ENCODE results near the gene DYNC2I2.
A peak's percentile ranks its signal among the peaks of the same experiment; 100 is the strongest.
"Not testable (repeated sequence)": the region's sequence is repeated elsewhere in the genome, so short reads cannot be mapped to it uniquely, and the experiment has no call there.

The DYNC2I2 gene

DNA sequence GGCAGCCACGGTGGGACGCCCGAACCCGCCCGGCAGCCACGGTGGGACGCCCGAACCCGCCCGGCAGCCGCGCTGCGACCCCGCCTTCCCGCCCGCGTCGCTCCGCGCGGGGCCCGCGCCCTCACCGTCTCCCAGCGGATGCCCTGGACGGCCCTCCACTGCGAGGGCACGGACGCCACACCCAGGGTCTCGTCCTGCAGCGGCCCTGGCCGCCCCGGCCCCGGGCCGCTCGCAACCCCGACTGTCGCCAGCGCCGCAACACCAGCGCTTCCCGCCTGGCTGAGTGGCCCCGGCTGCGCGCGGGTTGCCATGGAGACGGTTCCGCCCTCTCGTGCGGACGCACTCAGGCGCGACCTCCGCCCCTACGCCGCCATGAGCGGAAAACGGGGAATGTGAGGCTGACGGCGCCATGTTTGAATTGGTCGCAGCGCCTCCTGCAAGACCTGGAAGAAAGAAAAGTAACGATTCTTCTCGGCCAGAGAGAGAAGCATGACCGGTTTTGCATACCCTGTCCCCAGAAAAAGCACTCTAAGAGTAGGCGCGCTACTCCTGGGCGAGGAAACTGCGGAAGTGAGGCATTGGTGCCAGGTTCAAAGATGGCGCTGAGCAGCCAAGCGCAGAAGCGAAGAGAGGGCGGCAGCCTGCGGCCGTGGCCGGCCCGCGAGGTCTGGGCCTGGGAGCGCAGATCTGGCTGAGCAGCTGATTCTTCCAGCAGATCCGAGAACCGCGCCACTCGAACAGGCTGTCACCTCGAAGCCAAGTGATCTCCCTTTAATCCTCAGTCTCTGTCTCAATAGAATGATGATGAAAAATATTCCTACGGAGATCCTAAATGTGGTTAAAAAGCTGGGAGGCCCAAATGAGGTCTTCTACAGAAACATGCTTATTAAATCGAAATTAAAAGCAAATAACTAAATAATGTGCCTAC lies at the start of gene DYNC2I2:
Gene DYNC2I2, minus strand, starts transcription at position 432 of the 928 bp plus-strand sequence. Its CDS starts 121 bp downstream, at position 311.
- DNase-seq (ENCODE audit: low read depth in 4 of 4, low spot score in 1 of 4): peak; percentile 90 to 97 (median 94)

DNA sequence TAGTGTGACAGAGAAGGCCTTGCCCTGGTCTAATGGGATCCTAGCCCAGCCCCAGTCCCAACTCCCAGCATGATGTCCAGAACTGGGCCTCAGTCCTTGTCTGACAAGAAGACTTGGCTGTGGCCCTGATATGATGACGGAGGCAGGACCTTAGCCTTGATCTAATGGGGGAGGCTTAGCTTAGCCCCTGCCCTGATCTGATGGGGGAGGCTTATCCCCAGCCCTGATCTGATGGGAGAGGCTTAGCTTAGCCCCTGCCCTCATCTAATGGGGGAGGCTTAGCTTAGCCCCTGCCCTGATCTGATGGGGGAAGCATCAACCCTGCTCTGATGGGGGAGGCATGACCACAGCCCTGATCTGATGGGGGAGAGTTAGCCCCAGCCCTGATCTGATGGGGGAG lies 49.4 kb upstream of the DYNC2I2 start:
- no peak for DNase-seq (ENCODE audit: low read depth in 4 of 4, low spot score in 1 of 4)

DNA sequence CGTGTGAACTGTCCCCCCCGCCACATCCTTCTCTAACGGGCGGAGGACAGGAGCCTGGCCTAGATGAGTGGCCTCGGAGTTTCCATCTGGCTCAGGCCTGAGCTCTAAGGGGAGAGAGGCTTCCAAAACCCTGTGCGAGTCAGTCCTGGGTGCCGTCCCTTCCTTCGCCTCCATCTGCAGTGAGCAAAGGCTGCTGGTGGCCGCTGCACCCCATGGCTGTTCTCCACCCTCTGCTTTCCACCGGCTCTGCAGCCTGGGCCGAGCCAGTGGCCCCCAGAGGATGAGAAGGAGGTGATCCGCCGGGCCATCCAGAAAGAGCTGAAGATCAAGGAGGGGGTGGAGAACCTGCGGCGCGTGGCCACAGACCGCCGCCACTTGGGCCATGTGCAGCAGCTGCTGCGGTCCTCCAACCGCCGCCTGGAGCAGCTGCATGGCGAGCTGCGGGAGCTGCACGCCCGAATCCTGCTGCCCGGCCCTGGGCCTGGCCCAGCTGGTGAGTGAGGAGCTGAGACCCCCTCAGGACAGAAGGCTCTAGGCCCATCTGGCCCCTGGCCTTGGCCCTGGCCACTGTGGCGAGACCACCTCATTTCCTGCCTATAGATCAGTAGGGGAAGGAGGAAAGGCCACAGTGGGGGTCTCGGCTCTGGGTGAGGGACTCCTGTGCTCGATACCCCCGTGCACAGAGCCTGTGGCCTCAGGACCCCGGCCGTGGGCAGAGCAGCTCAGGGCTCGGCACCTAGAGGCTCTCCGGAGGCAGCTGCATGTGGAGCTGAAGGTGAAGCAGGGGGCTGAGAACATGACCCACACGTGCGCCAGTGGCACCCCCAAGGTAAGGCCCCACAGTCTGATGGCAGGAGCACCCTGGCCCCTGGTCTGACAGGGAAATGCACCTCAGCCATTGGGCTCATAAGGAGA lies 48.7 kb upstream of the DYNC2I2 start:
- DNase-seq (ENCODE audit: low read depth in 4 of 4, low spot score in 1 of 4): no peak

DNA sequence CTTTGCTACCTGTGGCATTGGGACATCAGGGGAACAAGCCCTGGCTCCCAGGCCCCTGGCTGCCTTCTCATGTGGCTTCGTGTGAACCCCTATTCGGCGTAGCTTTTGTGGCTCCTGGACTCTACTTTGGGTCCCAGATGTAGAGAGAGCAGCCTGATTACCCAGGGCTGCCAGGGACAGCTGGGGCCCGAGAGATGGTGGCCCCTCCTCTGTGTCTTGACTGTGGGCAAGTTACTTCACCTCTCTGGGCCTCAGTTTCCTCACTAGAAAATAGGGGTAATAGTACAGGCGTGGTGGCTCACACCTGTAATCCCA lies 47.7 kb upstream of the DYNC2I2 start:
- DNase-seq (ENCODE audit: low read depth in 4 of 4, low spot score in 1 of 4): no peak

DNA sequence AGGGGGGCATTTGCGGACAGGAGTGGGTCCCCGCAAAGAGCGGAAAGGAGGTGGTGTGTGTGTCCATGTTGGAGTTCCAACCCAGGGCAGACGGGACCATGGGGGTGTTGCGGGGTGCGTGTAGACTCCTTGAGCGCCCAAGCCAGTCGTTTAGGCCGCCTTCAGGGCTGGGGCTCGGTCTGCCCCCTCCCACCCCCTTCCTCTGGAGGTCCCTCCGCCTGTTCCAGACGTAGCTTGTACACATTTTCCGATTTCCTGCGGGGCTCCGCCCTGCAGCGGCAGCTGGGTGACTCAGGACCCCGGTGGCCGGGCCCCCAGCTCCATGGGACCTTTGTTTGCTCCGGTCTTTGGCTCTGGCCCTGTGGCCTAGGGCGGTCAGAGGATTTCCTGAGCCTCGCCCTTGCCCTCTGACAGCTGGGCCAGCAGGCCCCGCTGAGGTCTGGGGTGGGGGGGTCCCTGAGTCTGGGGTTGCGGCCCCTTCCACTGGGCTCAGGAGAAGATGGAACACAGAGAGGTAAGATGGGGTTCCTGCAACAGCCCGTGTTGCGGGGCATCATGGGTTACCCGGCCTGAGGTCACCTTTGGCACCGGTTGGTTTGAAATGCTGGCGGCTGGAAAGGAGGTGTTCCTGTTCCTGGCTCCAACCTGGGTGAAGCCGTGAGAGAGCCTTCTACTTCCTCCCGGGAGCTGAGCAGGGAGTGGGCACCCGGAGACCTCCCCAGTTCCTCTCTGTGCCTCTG lies 47.1 kb upstream of the DYNC2I2 start:
- DNase-seq (ENCODE audit: low read depth in 4 of 4, low spot score in 1 of 4): no peak

DNA sequence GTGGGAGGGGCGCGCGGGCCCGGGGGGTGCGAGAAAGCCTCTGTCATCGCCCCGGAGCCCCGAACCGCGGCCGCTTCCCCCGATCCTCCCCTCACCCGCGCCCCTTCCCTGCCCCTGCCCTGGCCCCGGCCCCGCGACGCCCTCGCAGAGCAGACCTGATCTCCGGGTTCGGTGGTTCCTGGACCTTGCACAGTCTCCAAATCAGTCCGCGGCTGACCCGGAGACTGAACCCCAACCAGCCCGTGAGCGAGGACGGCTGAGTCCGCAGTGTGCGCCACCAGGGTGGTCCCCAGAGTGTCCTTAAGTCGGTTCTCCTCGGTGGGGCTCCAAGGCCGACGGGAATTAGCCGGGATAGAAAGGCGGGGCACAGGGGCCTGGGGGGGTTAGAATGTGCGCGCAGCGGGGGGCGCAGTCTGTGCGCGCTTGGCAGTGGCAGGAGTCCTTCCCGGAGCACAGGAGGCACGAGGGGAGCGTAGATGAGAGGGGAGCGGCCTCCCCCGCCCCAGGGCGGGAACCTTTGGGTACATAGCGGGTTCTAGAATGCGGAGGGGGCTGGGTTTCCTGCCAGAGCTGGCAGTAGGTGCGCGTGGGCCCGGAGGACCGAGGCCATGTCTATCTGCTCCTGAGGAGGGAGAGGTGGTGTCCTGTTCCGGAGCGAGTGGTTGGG lies 46.4 kb upstream of the DYNC2I2 start:
- no peak for DNase-seq (ENCODE audit: low read depth in 4 of 4, low spot score in 1 of 4)

DNA sequence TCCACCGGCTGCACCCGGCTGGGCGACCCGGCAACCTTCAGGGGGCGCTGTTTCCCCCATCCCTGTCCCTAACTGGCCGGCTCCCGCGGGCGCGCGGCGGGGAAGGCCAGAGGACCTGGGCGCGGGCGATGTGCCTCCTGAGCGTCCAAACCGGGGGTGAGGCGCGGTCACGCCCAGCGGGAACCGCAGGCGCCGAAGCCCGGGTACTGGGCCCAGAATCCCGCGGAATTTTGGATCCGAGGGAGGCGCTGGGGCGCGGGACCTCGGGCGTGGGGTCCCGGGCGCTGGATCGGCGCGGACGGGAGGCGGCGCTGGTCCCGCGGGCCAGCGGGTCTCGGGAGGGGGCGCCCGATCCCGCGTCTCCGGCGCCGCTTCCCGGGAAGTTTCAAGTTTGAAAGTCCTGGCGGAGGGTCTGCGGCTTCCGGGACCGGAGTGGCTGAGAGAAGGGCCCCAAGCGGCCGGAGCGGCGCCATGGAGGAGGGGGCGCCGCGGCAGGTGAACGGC lies 45.9 kb upstream of the DYNC2I2 start, which contains the start of gene PKN3:
Gene PKN3, plus strand, starts transcription at position 59 of the 504 bp plus-strand sequence. Its CDS starts 413 bp downstream, at position 472.
- peak; percentile 80 to 91 (median 82) for DNase-seq (ENCODE audit: low read depth in 4 of 4, low spot score in 1 of 4)

DNA sequence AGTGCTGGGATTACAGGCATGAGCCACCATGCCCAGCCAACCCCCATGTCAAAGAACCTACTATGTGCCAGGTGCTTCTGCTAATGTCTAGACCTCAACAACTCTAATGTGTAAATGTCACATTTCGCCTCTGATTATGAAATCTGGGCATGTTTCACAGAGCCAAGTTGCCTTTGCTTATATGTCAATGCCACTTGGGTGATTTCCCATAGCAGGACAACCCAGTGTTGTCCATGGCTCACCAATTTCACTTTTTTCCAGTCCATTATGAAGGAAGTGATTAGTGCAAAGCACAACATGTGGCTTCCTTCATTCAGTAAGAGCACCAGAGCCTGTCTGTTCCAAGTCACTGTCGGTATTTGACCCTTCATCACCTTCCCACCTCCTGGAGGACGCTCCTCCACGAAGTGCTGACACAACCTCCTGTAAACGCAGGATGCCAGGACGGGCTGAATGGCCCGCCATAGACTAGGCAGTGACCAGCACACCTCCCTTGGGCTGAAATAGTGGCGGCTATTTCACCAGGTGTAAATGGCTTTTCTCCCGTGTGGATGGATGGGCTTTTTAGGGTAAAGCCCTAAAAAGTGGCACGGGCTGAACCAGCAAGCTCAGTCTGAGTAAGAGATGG lies 44.7 kb upstream of the DYNC2I2 start:
- DNase-seq (ENCODE audit: low read depth in 4 of 4, low spot score in 1 of 4): no peak

DNA sequence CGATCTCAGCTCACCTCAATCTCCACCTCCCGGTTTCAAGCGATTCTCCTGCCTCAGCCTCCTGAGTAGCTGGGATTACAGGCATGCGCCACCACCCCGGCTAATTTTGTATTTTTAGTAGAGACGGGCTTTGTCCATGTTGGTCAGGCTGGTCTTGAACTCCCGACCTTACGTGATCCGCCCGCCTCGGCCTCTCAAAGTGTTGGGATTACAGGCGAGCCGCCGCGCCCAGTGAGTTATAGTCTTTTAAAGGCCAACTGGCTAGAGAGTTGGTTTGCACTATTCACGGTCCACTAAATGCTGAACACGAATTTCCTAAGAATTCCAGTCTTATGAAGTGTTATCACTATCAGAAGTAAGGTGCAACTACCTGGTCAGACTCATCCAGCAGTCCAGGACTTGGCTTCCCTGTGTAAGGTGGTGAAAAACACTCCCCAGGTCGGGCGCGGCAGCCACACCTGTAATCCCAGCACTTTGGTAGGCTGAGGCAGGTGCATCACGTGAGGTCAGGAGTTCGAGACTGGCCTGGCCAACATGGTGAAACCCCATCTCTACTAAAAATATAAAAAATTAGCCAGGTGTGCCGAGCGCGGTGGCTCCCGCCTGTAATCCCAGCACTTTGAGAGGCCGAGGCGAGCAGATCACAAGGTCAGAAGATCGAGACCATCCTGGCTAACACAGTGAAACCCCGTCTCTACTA lies 42.6 kb upstream of the DYNC2I2 start:
- not testable (repeated sequence) for DNase-seq (ENCODE audit: low read depth in 4 of 4, low spot score in 1 of 4)

DNA sequence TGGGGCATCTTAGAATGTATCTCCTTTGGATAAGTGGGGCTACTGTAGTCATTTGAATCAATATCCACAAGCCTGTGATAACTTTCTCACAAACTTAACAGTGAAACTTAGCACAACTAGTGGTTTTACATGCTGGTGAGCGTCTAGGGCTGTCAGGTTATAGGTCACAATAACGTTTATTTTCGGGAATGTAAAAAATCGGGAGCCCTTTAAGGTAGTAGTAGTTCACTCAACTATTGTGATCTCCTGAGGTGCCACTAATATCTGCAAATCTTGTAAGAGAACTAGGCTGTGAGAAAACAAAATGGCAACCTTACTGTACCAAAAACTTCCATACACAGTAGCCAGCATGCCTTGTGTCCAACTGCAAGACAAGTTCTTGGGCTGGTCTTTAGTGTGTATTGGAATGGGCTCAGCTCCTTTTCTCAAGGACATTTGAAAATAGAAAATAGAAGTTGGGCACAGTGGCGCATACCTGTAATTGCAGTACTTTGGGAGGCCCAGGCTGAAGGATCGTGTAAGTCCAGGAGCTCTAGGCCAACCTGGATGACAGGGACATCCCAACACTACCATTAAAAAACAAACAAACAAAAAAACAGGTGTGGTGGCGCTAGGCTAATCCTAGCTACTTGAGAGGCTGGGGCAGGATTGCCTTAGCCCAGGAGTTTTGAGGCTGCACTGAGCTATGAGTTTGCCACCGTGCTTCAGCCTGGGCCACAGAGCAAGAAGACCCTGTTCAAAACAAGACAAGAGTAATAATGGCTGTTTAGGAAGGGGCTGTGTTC lies 40.5 kb upstream of the DYNC2I2 start:
- no peak for DNase-seq (ENCODE audit: low read depth in 4 of 4, low spot score in 1 of 4)

DNA sequence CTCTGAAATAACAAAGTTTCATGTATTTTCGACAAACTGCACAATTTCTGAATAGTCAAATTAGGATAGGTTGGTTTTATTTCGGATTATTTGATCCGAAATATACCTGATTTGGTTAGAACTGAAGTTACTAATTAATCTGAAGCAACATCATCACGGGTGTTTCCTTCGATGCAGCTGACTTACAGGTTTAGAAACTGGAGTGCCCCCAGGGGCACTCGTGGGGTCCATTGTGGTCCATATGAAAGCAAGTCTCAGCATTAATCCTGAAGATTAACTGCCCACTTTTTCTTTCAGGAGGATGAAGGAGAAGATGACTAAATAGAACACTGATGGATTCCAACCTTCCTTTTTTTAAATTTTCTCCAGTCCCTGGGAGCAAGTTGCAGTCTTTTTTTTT lies 37.7 kb upstream of the DYNC2I2 start:
- DNase-seq (ENCODE audit: low read depth in 4 of 4, low spot score in 1 of 4): no peak

DNA sequence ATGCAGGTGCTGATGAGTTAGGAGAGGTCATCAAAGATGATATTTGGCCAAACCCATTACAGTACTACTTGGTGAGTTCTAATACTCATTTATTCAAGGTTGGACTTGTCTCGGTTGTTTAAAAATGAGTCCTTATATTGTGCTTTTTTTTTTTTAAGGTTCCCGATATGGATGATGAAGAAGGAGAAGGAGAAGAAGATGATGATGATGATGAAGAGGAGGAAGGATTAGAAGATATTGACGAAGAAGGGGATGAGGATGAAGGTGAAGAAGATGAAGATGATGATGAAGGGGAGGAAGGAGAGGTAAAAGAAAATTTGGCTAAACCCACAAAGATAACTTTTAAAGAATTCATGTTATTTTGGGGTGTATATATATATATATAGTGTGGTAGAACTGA lies 37.1 kb upstream of the DYNC2I2 start:
- DNase-seq (ENCODE audit: low read depth in 4 of 4, low spot score in 1 of 4): not testable (repeated sequence)

DNA sequence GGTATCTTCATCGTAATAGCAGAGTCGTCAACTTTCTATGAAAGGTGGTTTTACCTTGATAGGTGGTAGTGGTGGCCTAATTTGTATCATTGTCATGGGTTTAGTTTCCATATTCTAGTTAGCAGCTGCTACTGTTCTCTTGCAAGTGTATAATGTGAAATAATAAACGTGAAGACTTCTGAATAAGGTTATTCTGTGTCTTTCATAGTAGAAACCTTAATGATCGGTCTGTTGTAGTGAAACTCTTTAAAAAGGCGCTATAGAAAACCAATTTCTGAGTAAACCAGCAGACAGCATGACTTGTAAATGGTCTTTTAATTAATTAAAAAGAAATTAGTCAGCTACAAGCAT lies 34.0 kb upstream of the DYNC2I2 start:
- no peak for DNase-seq (ENCODE audit: low read depth in 4 of 4, low spot score in 1 of 4)

DNA sequence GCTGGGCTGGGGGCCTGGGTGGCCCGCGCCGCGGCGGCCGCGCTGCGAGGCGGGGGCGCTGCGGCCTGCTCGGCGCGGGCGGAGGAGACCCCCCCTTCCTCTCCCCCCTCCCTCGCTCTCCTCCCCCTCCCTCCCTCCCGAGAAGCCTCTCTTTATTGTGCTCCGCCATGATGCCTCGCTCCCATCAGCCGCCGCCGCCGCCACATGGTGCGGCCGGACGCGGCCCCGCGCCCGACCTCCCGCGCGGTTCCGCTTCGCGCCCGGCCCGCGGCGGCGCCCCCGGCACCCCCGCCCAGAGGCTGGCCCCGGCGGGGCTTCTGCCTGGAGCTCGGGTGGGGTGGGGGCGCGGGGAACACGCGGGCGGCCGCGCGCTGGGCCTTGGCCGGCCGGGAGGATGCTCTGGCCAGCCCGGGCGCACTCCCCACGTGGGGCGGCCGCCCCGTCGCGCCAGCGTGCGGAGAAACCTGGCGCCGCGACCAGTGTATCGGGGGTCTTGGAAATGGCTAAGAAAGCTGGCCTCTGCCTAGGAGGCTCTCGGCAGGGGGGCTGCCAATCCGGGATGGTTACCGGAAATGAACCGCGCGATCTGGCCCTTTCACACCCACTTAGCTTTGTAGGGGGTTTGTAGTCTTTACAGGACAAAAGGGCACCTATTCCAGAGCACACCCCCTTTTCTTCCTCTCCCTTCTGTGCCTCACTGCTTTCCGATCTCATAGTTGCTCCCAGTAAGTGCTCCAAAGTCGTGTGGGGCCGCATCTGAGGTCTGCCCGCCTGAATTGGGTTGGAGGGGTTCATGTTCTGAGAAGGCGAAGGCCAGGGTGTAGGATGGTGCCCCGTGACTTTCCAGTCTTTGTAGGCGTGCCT lies 33.4 kb upstream of the DYNC2I2 start:
- no peak for DNase-seq (ENCODE audit: low read depth in 4 of 4, low spot score in 1 of 4)

DNA sequence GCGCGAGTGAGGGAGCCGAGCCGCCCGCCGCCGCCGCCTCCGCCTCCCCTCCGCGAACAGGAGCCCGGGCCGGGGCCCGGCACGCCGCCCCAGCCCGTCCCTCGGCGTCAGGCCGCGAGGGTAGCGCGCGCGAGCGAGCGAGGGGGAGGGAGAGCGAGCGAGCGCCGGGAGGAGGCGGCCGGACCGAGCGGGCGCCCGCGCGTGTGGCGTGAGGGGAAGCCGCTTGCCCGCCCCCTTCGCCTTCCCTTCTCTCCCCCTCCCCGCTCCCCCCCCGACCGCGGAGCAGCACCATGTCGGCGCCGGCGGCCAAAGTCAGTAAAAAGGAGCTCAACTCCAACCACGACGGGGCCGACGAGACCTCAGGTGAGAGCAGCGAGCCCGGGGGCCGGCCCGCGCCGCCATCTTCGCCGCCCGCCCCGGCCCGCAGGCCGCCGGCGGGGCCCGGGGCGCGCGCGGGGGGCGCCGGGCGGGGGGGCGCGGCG lies 32.7 kb upstream of the DYNC2I2 start:
- DNase-seq (ENCODE audit: low read depth in 4 of 4, low spot score in 1 of 4): no peak

DNA sequence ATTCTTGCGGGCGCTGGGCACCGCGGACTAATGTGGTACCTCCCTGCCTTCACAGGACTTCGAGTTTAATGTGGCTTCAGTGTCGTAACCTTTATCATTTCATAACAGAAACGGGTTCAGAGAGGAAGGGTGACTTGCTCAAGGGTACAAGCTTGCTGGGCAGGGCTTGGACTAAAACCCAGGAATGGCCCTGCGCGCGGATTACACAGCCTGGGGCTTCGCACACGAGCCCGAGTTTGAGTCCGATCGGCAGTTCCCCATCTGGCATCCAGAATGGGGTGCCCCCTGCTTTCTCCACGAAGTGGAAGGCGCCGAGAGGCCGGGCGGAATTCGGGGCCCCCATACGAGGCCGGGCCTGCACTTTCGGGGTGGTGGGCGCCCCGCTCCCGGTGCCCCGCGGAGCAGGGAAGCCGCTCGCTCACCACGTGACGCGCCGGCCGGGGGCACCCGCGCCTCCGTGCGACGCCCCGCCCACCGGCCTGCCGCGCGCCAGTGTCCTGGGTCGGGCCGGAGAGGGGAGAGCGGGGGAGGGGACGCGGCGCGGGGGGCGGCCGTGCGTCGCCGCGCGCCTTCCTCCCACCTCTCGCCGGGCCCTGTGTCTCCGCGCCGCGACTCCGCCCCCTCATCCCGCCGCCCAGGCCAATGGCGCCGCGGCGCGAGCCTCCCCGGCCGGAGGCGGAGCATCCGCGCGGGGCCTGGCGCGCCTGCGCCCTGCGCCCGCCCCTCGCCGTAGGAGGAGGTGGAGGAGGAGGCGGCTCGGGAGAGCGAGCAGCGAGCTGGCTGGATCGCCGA lies 32.0 kb upstream of the DYNC2I2 start, which contains the start of gene SET:
Gene SET, plus strand, starts transcription at position 722 of the 792 bp plus-strand sequence. CDS start 361 bp downstream, outside the sequence.
- peak; percentile 78 to 96 (median 87) for DNase-seq (ENCODE audit: low read depth in 4 of 4, low spot score in 1 of 4)

DNA sequence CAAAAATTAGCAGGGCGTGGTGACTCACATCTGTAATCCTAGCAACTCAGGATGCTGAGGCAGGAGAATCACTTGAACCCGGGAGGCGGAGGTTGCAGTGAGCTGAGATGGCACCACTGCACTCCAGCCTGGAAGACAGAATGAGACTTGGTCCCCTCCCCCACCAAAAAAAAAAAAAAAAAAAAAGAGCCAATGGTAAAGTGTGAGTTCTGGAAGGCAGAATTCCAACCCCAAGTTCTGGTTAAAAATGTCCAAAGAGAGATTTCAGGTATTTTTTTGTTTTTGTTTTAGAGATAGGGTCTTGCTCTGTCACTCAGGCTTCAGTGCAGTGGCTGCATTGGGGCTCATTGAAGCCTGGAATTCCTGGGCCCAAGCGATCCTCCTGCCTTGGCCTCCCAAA lies 30.8 kb upstream of the DYNC2I2 start:
- no peak for DNase-seq (ENCODE audit: low read depth in 4 of 4, low spot score in 1 of 4)
